ENCODE results near the gene IGF2. TPM values are rescaled to one million over a fixed set of nuclear protein-coding genes. Genes with fewer than 3 reads are reported as not detected.

IGF2 gene
- total and polyA plus RNA-seq, 10 of the 15 experiments (the other 5 are each of a cell fraction or from before 2014, with no cell fraction given), result 0.41 TPM; not detected in 9

GRCh38 chr11:2131371-2132236 lies 7.6 kb downstream of the IGF2 start:
- intact Hi-C loops (cut with micrococcal nuclease; ENCODE audit: unreplicated experiment) (no loop called here), in situ Hi-C loops (cut with MboI) (no loop called here)
- ChIA-PET CTCF (no interaction called here), POLR2A (no interaction called here), RAD21 (ENCODE audit: unreplicated experiment) (no interaction called here), SMC1A (ENCODE audit: uncharacterized antibody, unreplicated experiment) (no interaction called here)
- no peak for ATAC-seq
- Histone ChIP-seq H3K9ac (ENCODE audit: control insufficient read depth, insufficient read depth, low read length) (no peak overlapping the region), H3K9me3 (replicated peaks; ENCODE audit: control insufficient read depth, insufficient read depth, low read length) (no peaks in the 10 kb centered on the region), H3K27me3 (replicated peaks in 1 of 2; ENCODE audit: control insufficient read depth in 2 of 2, insufficient read depth in 2 of 2, low read length in 1 of 2) (peaks cover 0 to 5% of the 10 kb centered on the region in 2 experiments; a peak in 1 of 4 replicates), H3K27ac (ENCODE audit: control insufficient read depth, insufficient read depth) (no peak overlapping the region), H3K4me3 (no peak overlapping the region), H3K36me3 (ENCODE audit: control insufficient read depth in 2 of 2, insufficient read depth in 2 of 2, low read length in 1 of 2) (no peaks in the 10 kb centered on the region), H3K4me1 (ENCODE audit: control insufficient read depth, insufficient read depth, low read length) (no peaks in the 10 kb centered on the region), H3K79me2 (ENCODE audit: control insufficient read depth, insufficient read depth, low read length) (no peaks in the 10 kb centered on the region), H2AFZ (ENCODE audit: control insufficient read depth, low read depth, low read length) (no peak overlapping the region), H4K20me1 (ENCODE audit: control insufficient read depth, insufficient read depth) (no peaks in the 10 kb centered on the region), H3K4me2 (ENCODE audit: control insufficient read depth, insufficient read depth) (no peak overlapping the region)
- no peak for DNase-seq (ENCODE audit: low read depth, low spot score)
- no peak for FAIRE-seq
- no TSS peak for BruUV-seq (replicated peaks)
- WGBS (ENCODE audit: insufficient coverage, insufficient replicate concordance, low lambda C conversion rate, missing lambda C conversion rate), result 70% methylated on average over 28 of the region's 28 CpGs
- TF ChIP-seq HCFC1 (IDR thresholded peaks at IDR 0.05; ENCODE audit: low read length) (no peak), PAX8 (IDR thresholded peaks at IDR 0.05) (no peak), JUND (IDR thresholded peaks at IDR 0.05; ENCODE audit: low read depth, low read length) (no peak), NR2C2 (IDR thresholded peaks at IDR 0.05; ENCODE audit: borderline replicate concordance, control insufficient read depth, insufficient read length, low read depth) (peak; percentile 36), LARP7 (IDR thresholded peaks at IDR 0.05) (no peak), ZNF622 (IDR thresholded peaks at IDR 0.05) (no peak), YY1 (IDR thresholded peaks at IDR 0.05; ENCODE audit: low read depth, low read length) (no peak), CREB1 (IDR thresholded peaks at IDR 0.05; ENCODE audit: low read depth) (no peak), BCL11A (IDR thresholded peaks at IDR 0.05; ENCODE audit: low read depth, low read length) (no peak), ZBTB40 (IDR thresholded peaks at IDR 0.05; ENCODE audit: borderline replicate concordance) (no peak), KLF5 (IDR thresholded peaks at IDR 0.05; ENCODE audit: partially characterized antibody) (no peak), TCF3 (IDR thresholded peaks at IDR 0.05; ENCODE audit: borderline replicate concordance, insufficient read depth, low read depth, low read length) (peak; percentile 42; the same call in 1 of the 2 replicates), ASH2L (IDR thresholded peaks at IDR 0.05; ENCODE audit: borderline replicate concordance, low read depth) (no peak)
- TF ChIP-seq, protein P1, sequence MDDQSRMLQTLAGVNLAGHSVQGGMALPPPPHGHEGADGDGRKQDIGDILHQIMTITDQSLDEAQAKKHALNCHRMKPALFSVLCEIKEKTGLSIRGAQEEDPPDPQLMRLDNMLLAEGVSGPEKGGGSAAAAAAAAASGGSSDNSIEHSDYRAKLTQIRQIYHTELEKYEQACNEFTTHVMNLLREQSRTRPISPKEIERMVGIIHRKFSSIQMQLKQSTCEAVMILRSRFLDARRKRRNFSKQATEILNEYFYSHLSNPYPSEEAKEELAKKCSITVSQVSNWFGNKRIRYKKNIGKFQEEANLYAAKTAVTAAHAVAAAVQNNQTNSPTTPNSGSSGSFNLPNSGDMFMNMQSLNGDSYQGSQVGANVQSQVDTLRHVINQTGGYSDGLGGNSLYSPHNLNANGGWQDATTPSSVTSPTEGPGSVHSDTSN (IDR thresholded peaks at IDR 0.05; ENCODE audit: insufficient replicate concordance, low read depth, low read length), result no peak
- TF ChIP-seq, protein P2, sequence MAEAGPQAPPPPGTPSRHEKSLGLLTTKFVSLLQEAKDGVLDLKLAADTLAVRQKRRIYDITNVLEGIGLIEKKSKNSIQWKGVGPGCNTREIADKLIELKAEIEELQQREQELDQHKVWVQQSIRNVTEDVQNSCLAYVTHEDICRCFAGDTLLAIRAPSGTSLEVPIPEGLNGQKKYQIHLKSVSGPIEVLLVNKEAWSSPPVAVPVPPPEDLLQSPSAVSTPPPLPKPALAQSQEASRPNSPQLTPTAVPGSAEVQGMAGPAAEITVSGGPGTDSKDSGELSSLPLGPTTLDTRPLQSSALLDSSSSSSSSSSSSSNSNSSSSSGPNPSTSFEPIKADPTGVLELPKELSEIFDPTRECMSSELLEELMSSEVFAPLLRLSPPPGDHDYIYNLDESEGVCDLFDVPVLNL (IDR thresholded peaks at IDR 0.05; ENCODE audit: low read depth, low read length), result no peak
- TF ChIP-seq, protein P3, sequence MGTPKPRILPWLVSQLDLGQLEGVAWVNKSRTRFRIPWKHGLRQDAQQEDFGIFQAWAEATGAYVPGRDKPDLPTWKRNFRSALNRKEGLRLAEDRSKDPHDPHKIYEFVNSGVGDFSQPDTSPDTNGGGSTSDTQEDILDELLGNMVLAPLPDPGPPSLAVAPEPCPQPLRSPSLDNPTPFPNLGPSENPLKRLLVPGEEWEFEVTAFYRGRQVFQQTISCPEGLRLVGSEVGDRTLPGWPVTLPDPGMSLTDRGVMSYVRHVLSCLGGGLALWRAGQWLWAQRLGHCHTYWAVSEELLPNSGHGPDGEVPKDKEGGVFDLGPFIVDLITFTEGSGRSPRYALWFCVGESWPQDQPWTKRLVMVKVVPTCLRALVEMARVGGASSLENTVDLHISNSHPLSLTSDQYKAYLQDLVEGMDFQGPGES (IDR thresholded peaks at IDR 0.05), result no peak

Data from GM12878 (cell line).